Mammary epithelial cell (primary cell): ENCODE data around the gene FBLN7.

ENCODE experiments used
- EZH2 ChIP-seq: IDR thresholded peaks from 2 replicates; pipeline ENCODE4 v1.6.1; 2012; ENCODE audit warnings: low read length, inconsistent platforms, borderline replicate concordance
- TF ChIP-seq, protein P1 (sequence below), 2 donors: IDR thresholded peaks in 1 of 2; conservative IDR thresholded peaks in 1 of 2; 2 replicates each; pipeline ENCODE4 v1.5.1; 2011 to 2012; ENCODE audit warnings: inconsistent platforms in 2 of 2, low read length in 2 of 2, mild to moderate bottlenecking in 2 of 2, control low read depth in 1 of 2, low read depth in 1 of 2; ENCODE audit not compliant: insufficient read depth in 1 of 2; ENCODE audit errors: extremely low read depth in 1 of 2

- TF ChIP-seq, protein P1, sequence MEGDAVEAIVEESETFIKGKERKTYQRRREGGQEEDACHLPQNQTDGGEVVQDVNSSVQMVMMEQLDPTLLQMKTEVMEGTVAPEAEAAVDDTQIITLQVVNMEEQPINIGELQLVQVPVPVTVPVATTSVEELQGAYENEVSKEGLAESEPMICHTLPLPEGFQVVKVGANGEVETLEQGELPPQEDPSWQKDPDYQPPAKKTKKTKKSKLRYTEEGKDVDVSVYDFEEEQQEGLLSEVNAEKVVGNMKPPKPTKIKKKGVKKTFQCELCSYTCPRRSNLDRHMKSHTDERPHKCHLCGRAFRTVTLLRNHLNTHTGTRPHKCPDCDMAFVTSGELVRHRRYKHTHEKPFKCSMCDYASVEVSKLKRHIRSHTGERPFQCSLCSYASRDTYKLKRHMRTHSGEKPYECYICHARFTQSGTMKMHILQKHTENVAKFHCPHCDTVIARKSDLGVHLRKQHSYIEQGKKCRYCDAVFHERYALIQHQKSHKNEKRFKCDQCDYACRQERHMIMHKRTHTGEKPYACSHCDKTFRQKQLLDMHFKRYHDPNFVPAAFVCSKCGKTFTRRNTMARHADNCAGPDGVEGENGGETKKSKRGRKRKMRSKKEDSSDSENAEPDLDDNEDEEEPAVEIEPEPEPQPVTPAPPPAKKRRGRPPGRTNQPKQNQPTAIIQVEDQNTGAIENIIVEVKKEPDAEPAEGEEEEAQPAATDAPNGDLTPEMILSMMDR (conservative IDR thresholded peaks at IDR 0.05 in 1 of 2, IDR thresholded peaks at IDR 0.05 in 1 of 2; ENCODE audit: extremely low read depth in 1 of 2, insufficient read depth in 1 of 2, low read depth in 1 of 2, low read length in 2 of 2), result no peak
- TF ChIP-seq EZH2, result no peak
Observed at GRCh38 chr2:112133344-112133743, 4.8 kb upstream of the FBLN7 start.
